Measurements from ENCODE around the gene OVOL1. TPM values are rescaled to one million over a fixed set of nuclear protein-coding genes. Genes with fewer than 3 reads are reported as not detected.
"Not testable (repeated sequence)": the region's sequence is repeated elsewhere in the genome, so short reads cannot be mapped to it uniquely, and the experiment has no call there.

OVOL1 gene
- total RNA-seq, 1 donor from 2014 or later = 0.20 TPM

DNA sequence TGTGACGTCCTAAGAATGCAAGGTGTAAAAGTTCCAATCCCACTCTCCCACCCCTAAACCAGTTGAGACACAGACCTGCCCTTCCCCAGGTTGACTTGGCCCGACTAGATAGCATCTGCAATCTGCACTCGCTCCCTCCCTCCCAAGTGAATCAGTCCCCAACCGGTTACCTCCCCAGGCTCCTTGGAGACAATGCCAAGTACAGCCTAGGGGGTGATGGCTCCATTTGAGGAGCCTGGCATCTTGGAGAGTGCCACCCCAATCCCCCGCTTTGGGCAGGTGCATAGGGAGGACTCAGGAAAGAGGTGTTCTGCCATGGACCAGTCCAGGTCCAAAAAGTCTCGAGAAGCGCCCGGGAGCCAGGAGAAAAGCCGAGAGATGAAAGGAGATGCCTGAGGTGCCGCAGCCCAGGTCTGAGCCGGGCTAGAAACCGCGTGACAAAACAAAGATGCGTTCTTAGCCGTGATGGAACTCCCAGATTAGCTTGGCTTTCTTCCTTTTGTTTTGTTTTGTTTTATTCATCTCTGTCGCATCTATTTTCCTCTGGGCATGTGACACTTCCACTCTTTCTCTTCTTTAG, 28.2 kb downstream of the OVOL1 start:
- DNase-seq (ENCODE audit: low read depth) = no peak

DNA sequence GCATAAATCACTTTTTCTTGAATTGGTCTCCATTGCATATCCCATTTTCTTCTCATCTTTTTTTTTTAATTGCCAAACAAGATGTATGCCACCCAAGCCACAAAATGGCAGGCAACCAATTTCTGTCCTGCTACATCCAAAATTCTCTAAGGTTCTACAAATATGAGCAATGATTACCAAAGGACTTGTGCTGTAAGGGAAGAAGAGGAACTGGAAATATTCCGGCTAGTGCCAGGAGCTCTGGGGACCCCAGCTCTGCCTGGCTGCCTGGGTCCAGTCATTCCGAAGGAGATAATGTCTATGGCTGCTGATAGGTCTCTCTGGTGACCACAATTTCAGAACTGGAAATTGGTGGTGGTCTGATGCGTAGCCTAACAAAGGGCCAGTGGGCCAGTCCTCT, 29.8 kb downstream of the OVOL1 start:
- DNase-seq (ENCODE audit: low read depth) = no peak

- peak; percentile 11 for DNase-seq (ENCODE audit: low read depth)
These were observed 30.5 kb downstream of the OVOL1 start for GRCh38 chr11:65817312-65817834.

- DNase-seq (ENCODE audit: low read depth) = peak; percentile 55
These were observed 31.2 kb downstream of the OVOL1 start for GRCh38 chr11:65817835-65818680.

- DNase-seq (ENCODE audit: low read depth) = peak; percentile 23
These were observed 34.2 kb downstream of the OVOL1 start for GRCh38 chr11:65821107-65821506.

DNA sequence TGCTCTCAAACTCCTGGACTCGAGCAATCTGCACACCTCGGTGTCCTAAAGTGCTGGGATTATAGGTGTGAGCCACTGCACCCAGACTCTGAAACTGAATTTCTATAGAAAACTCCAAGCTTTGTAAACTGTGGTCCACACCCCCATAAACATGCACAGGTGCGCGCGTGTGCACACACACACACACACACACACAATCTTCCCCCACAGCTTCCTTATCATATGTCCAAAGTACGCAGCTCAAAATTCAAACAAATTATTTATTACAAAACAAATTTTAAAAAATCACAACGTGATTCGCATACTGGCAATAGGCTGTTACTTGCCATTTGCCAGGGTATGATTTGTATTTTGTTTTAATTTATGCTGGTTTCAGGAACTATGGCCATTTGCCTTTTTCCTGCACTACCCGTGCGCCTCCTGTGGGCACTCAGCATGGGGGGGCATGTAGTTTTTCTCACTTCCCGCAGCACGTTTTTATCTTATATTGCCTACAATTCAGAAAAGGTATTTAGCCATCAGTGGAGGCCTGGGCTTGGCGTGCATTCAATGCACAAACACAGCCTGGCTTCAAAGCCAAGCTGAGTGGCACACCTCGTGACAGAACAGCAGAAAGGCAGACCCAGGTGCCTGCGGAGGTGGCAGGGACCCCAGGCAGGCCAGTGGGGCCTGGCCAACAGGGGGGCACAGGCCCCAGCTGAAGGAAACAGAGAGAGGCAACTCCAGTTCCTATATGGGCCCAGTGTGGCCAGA, 36.1 kb downstream of the OVOL1 start:
- DNase-seq (ENCODE audit: low read depth) = no peak

DNA sequence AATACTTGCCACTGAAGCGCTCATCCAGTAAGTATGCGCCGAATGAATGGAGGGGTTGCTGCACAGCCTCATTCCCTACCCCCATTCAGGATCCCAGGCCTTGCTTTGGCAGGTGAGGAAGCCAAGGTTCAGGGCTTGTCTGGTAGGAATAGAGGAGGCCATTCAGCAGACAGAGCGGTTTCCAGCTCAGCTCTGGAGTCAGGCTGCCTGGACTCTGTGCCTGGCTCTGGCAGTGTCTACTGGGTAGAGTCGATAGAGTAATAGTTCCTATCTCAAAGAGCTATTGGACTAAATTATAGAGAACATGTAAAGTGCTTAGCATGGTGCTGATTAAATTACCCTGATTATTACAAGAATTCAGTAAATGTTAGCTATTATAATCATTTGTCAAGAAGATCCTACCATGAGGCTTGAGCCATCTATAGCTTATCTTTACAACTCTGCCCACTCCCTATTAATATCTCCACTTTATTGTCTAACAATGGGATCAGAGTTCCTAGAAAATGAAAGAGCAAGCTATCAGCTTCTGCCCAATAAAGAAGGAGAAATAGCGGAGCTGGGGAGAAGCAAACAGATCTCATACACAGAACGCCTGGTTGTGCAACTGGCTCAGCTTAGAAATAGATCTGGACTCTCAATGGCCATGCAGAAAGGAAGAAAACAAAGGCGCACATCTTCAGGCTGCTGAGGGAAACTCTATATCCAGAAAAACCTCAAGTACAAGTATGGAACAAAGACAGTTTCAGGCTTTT, 40.3 kb downstream of the OVOL1 start:
- DNase-seq (ENCODE audit: low read depth) = no peak

DNA sequence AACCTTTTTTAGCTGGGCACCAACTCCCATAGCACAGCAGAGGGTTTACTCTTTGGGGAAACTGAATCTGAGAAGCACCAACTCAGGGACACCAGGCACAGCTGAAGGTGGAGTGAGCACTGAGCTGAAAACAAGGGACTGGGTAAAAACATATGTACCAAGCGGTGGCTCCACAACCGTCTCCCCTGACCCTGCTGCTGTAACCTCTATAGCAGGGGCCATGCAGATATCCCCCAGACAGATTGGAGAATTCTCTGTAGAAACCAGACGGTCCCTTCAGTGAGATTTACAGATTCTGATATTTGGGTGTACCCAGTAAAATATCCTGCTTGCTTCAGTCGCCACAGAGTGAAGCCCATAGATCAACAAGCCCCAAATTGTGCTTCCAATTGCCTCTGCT, 42.6 kb downstream of the OVOL1 start:
- no peak for DNase-seq (ENCODE audit: low read depth)

DNA sequence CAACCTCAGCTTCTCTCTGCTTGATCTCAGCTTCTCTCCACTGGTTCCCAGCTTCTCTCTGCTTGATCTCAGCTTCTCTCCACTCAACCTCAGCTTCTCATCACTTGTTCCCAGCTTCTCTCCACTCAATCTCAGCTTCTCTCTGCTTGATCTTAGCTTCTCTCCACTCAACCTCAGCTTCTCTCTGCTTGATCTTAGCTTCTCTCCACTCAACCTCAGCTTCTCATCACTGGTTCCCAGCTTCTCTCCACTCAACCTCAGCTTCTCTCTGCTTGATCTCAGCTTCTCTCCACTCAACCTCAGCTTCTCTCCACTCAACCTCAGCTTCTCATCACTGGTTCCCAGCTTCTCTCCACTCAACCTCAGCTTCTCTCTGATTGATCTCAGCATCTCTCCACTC, 45.4 kb downstream of the OVOL1 start:
- DNase-seq (ENCODE audit: low read depth) = not testable (repeated sequence)

GRCh38 chr11:65833297-65834030, 46.6 kb downstream of the OVOL1 start, which contains the start of gene SNX32:
TSS of gene SNX32 (plus strand) at chr11:65833963. CDS start at chr11:65834066, 103 bp downstream.
- DNase-seq (ENCODE audit: low read depth) = peak; percentile 71

DNA sequence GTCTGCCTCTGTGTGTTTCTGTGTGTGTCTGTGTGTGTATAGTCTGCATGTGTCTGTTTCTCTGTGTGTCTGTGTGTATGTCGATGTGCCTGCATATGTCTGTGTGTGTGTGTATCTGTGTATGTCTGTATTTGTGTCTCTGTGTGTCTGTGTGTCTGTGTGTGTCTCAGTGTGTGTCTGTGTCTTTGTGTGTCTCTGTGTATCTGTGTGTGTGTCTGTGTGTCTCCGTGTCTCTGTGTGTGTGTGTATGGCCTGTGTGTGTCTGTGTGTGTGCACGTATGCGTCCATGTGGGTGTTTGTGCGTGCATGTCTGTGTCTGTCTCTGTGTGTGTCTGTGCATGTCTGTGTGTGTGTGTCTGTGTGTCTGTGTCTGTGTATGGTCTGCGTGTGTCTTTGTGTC, 47.3 kb downstream of the OVOL1 start:
- no peak for DNase-seq (ENCODE audit: low read depth)

DNA sequence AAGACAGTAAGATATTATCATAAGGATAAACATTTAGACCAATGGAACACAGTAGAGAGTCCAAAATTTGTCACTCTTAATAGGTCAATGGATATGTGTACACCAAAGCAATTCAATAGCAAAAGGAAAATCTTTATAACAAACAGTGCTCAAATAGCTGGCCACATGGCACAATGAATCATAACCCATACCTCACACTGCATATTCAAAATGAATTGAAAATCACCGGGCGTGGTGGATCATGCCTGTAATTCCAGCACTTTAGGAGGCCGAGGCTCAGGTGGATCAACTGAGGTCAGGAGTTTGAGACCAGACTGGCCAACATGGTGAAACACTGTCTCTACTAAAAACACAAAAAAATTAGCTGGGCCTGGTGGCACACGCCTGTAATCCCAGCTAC, 55.3 kb downstream of the OVOL1 start:
- DNase-seq (ENCODE audit: low read depth) = no peak

DNA sequence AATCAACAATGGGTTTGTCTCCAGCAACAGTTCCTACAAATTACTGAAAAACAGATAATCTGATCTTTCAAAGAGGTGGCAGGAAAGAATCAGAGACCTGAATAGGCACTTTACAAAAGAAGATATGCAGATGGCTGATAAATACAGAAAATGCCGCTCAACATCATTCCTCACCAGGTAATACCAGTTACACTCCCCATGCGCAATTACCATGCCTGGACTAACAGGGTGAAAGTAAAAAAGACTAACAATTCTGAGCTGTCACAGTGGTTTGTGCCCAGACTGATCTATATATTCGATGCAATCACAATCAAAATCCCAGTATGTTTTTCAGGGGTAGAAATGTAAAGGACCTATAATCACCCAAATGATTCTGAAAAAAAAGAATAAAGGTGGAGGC, 56.9 kb downstream of the OVOL1 start:
- DNase-seq (ENCODE audit: low read depth) = no peak

DNA sequence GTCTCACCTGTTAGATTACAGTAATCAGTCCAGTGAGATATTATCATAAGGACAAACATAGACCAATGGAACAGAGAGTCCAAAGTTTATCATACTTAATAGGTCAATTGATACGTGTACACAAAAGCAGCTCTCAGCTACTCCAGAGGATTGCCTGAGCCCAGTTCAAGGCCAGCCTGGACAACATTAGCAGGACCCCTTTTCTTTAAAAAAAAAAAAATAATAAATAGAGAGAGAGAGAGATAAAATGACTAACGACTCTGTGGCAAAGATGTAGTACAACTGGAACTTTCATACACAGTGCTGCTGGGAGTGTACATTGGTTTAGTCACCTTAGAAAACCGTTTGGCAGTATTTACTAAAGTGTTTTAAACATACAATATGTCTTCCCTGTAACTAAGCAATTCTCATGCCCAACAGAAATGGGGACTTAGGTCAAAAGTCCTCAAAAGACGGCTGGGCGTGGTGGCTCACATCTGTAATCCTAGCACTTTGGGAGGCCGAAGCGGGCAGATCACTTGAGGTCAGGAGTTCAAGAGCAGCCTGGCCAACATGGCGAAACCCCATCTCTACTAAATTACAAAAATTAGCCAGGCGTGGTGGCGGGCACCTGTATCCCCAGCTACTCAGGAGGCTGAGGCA, 57.5 kb downstream of the OVOL1 start:
- no peak for DNase-seq (ENCODE audit: low read depth)

Other genes with a start within 250 kb of the OVOL1 start
- 11.6 and 82.8 TPM in 2 replicates for gene LTBP3, start 228.7 kb upstream of the OVOL1 start, total RNA-seq
- gene ZNRD2, start 216.6 kb upstream of the OVOL1 start, total RNA-seq = 33.8 and 53.1 TPM in 2 replicates
- gene FAM89B, start 214.5 kb upstream of the OVOL1 start, total RNA-seq = 10.1 and 14.8 TPM in 2 replicates
- 31.0 and 39.4 TPM in 2 replicates for gene EHBP1L1, start 211.0 kb upstream of the OVOL1 start, total RNA-seq
- gene KCNK7, start 191.3 kb upstream of the OVOL1 start, total RNA-seq = 0.20 TPM in 1 of 2 replicates, not detected in the other
- gene MAP3K11, start 172.8 kb upstream of the OVOL1 start, total RNA-seq = 27.1 and 43.3 TPM in 2 replicates
- gene PCNX3, start 171.3 kb upstream of the OVOL1 start, total RNA-seq = 16.7 and 50.2 TPM in 2 replicates
- 16.8 and 29.1 TPM in 2 replicates for gene SIPA1, start 149.0 kb upstream of the OVOL1 start, total RNA-seq
- 15.3 and 23.2 TPM in 2 replicates for gene RELA, start 124.1 kb upstream of the OVOL1 start, total RNA-seq
- gene KAT5, start 74.8 kb upstream of the OVOL1 start, total RNA-seq = 29.5 and 33.7 TPM in 2 replicates
- 17.2 and 21.5 TPM in 2 replicates for gene RNASEH2C, start 66.3 kb upstream of the OVOL1 start, total RNA-seq
- gene AP5B1, start 6.1 kb upstream of the OVOL1 start, total RNA-seq = 10.6 and 17.2 TPM in 2 replicates
- gene SNX32, start 46.9 kb downstream of the OVOL1 start, total RNA-seq = 0.40 TPM in 1 of 2 replicates, not detected in the other
- 1,035 and 1,160 TPM in 2 replicates for gene CFL1, start 71.1 kb downstream of the OVOL1 start, total RNA-seq
- gene MUS81, start 73.4 kb downstream of the OVOL1 start, total RNA-seq = 37.0 and 52.4 TPM in 2 replicates
- 18.9 and 35.0 TPM in 2 replicates for gene EFEMP2, start 85.7 kb downstream of the OVOL1 start, total RNA-seq
- 0.35 TPM in 1 of 2 replicates, not detected in the other for gene CTSW, start 92.8 kb downstream of the OVOL1 start, total RNA-seq
- 96.8 and 192 TPM in 2 replicates for gene FIBP, start 101.4 kb downstream of the OVOL1 start, total RNA-seq
- 10.0 and 13.5 TPM in 2 replicates for gene CCDC85B, start 103.6 kb downstream of the OVOL1 start, total RNA-seq
- 4.2 and 9.7 TPM in 2 replicates for gene FOSL1, start 113.3 kb downstream of the OVOL1 start, total RNA-seq
- gene C11orf68, start 132.0 kb downstream of the OVOL1 start, total RNA-seq = 6.9 and 15.7 TPM in 2 replicates
- gene DRAP1, start 132.4 kb downstream of the OVOL1 start, total RNA-seq = 54.2 and 117 TPM in 2 replicates
- not detected in 2 replicates for gene TSGA10IP, start 158.4 kb downstream of the OVOL1 start, total RNA-seq
- 10.8 and 43.3 TPM in 2 replicates for gene SART1, start 174.7 kb downstream of the OVOL1 start, total RNA-seq
- 38.0 and 39.0 TPM in 2 replicates for gene EIF1AD, start 215.1 kb downstream of the OVOL1 start, total RNA-seq
- gene BANF1, start 215.4 kb downstream of the OVOL1 start, total RNA-seq = 10.6 and 14.3 TPM in 2 replicates
- gene CST6, start 224.9 kb downstream of the OVOL1 start, total RNA-seq = 2.3 and 140 TPM in 2 replicates
- gene CATSPER1, start 239.4 kb downstream of the OVOL1 start, total RNA-seq = 0.65 TPM in 1 of 2 replicates, not detected in the other